OCI-LY1 (cell line): ENCODE measurements around the gene IL1RAP.

Experiments used
- CTCF ChIP-seq: fragments of 200-600 bp; sonication (generic), shearing (Covaris generic); IDR thresholded peaks from 2 replicates; pipeline ENCODE4 v1.5.1; 2017; ENCODE audit warnings: mild to moderate bottlenecking, antibody characterized with exemption, low read length, moderate library complexity, mixed read lengths
- EZH2 ChIP-seq: fragments of 200-600 bp; sonication (generic), shearing (Covaris generic); IDR thresholded peaks from 2 replicates; pipeline ENCODE4 v1.8.0; 2017; ENCODE audit warnings: borderline replicate concordance, mixed run types, mild to moderate bottlenecking, antibody characterized with exemption, low read length, moderate library complexity, mixed read lengths

DNA sequence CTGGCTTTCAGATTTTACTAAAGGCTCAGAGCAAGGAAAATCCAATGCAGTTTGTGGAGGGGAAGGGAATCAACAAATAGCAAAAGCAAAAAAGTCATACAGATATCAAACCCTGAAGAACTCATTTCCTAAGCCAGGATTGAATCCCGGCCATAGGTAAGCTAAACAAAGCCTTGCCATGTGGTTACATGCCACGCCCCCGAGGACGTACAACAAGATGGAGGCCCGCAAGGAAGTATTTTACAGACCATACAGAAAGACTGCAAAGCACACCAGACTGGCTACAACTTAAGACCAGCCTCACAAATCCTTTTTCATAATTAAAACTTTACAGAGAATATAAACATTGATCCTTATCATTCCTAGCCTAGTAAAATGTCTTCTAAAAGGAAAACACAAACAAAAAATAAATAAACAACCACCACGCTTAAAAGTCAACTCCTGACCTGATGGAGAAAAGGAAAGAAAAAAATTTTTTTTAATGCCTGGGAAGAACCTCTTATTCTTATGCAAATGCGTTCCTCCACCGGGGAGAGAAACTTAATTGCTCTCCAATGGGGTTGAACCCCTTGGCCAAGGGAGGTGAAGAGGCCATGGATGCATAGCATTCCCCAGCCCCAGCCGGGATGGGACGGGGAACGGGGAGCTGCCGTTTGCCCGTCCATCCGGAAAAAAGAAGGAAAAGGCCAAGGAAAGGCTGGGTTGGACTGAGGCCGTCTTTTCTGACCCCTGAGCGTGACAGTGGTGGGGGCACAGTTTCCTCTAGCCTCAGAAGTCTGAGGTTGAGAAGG lies 39.3 kb downstream of the IL1RAP start:
- TF ChIP-seq CTCF, result no peak
- TF ChIP-seq EZH2, result no peak
